ENCODE results near the gene C2orf68.

Gene C2orf68

GRCh38 chr2:85656468-85656867 is 44.6 kb upstream of the C2orf68 start:
- CTCF ChIA-PET, result interaction anchor here (1.2 kb wide), 1 partner anchor 347 kb away, joined by 6 read pairs; no protein-coding TSS in a partner anchor
- DNase-seq (ENCODE audit: low spot score), result no peak
- H3K27ac ChIP-seq, result peak overlapping the region; percentile 13; the same call in 1 of the 2 replicates
- no peak for TF ChIP-seq CTCF (conservative IDR thresholded peaks at IDR 0.05; ENCODE audit: low read depth)
- POLR2A ChIA-PET (ENCODE audit: low non-redundant PET), result no interaction called here

- POLR2A ChIA-PET (ENCODE audit: low non-redundant PET), result no interaction called here
- CTCF ChIA-PET, result interaction anchor here (1.2 kb wide), 1 partner anchor 347 kb away, joined by 6 read pairs; no protein-coding TSS in a partner anchor
- peak overlapping the region; percentile 13; the same call in 1 of the 2 replicates for H3K27ac ChIP-seq
- no peak for DNase-seq (ENCODE audit: low spot score)
- TF ChIP-seq CTCF (conservative IDR thresholded peaks at IDR 0.05; ENCODE audit: low read depth), result no peak
Observed at GRCh38 chr2:85655961-85656417, 44.1 kb upstream of the C2orf68 start.

GRCh38 chr2:85653996-85654395 is 42.1 kb upstream of the C2orf68 start:
- CTCF ChIA-PET, result no interaction called here

GRCh38 chr2:85652056-85652455 is 40.2 kb upstream of the C2orf68 start:
- no peak for DNase-seq (ENCODE audit: low spot score)
- ChIA-PET CTCF (interaction anchor here (0.6 to 1.6 kb wide), 2 partner anchors 15 to 911 kb away, joined by 4 to 5 read pairs; no protein-coding TSS in a partner anchor), POLR2A (ENCODE audit: low non-redundant PET) (no interaction called here)
- TF ChIP-seq CTCF (conservative IDR thresholded peaks at IDR 0.05; ENCODE audit: low read depth), result no peak
- no peak overlapping the region for H3K27ac ChIP-seq

More at GRCh38 chr2:85653996-85654395, 42.1 kb upstream of the C2orf68 start:
- TF ChIP-seq CTCF (conservative IDR thresholded peaks at IDR 0.05; ENCODE audit: low read depth), result no peak
- DNase-seq (ENCODE audit: low spot score), result no peak
- POLR2A ChIA-PET (ENCODE audit: low non-redundant PET), result no interaction called here
- H3K27ac ChIP-seq, result no peak overlapping the region

- POLR2A ChIA-PET (ENCODE audit: low non-redundant PET), result no interaction called here
Observed at GRCh38 chr2:85651097-85651496, 39.2 kb upstream of the C2orf68 start.

GRCh38 chr2:85650456-85650855 is 38.6 kb upstream of the C2orf68 start:
- TF ChIP-seq CTCF (conservative IDR thresholded peaks at IDR 0.05; ENCODE audit: low read depth), result no peak
- DNase-seq (ENCODE audit: low spot score), result no peak
- ChIA-PET POLR2A (ENCODE audit: low non-redundant PET) (no interaction called here), CTCF (interaction anchor here (0.6 to 2.6 kb wide), 2 partner anchors 14 to 391 kb away, joined by 3 to 17 read pairs; no protein-coding TSS in a partner anchor)
- H3K27ac ChIP-seq, result 0 out of 2 replicates have a peak overlapping the region, but pooled peaks have one; percentile 10

More at GRCh38 chr2:85651097-85651496, 39.2 kb upstream of the C2orf68 start:
- no peak overlapping the region for H3K27ac ChIP-seq
- CTCF ChIA-PET, result no interaction called here
- no peak for TF ChIP-seq CTCF (conservative IDR thresholded peaks at IDR 0.05; ENCODE audit: low read depth)
- DNase-seq (ENCODE audit: low spot score), result no peak
